Renal cortical epithelial cell (primary cell): Measurements from ENCODE around the gene MS4A6A. TPM values are rescaled to one million over a fixed set of nuclear protein-coding genes. Genes with fewer than 3 reads are reported as not detected.
"Not testable (repeated sequence)": the region's sequence is repeated elsewhere in the genome, so short reads cannot be mapped to it uniquely, and the experiment has no call there.

ENCODE experiments used
- DNase-seq: peaks from one replicate; pipeline ENCODE4 v3.0.0-alpha.2; 2011; ENCODE audit warnings: low read depth
- total RNA-seq: library from RNA; depleted of rRNA; stranded (reverse); fragments of >200 nt; gene quantifications from 2 replicates; pipeline ENCODE4 v1.2.3, GENCODE V29; 2014

The MS4A6A gene
- not detected in 2 replicates for total RNA-seq

- no peak for DNase-seq
These were observed at the start of gene MS4A6A for GRCh38 chr11:60182541-60183330. TSS of gene MS4A6A (minus strand) at chr11:60183083. CDS start at chr11:60181727, 1,356 bp downstream.

- no peak for DNase-seq
These were observed 47.8 kb upstream of the MS4A6A start for GRCh38 chr11:60230681-60231080.

- no peak for DNase-seq
These were observed 39.3 kb upstream of the MS4A6A start for GRCh38 chr11:60222141-60222540.

- no peak for DNase-seq
These were observed 38.8 kb upstream of the MS4A6A start for GRCh38 chr11:60221692-60222091.

- no peak for DNase-seq
These were observed 38.3 kb upstream of the MS4A6A start for GRCh38 chr11:60221181-60221580.

GRCh38 chr11:60214386-60214785 is 31.5 kb upstream of the MS4A6A start:
- no peak for DNase-seq

- no peak for DNase-seq
These were observed 28.3 kb upstream of the MS4A6A start for GRCh38 chr11:60211206-60211605.

- no peak for DNase-seq
These were observed 27.1 kb upstream of the MS4A6A start for GRCh38 chr11:60209977-60210376.

- DNase-seq = no peak
These were observed 26.1 kb upstream of the MS4A6A start for GRCh38 chr11:60208951-60209350.

- DNase-seq = no peak
These were observed 25.4 kb upstream of the MS4A6A start for GRCh38 chr11:60208146-60208895.

GRCh38 chr11:60206616-60207015 is 23.7 kb upstream of the MS4A6A start:
- peak; percentile 5 for DNase-seq

GRCh38 chr11:60204922-60205321 is 22.0 kb upstream of the MS4A6A start:
- DNase-seq = no peak

- not testable (repeated sequence) for DNase-seq
These were observed 18.5 kb upstream of the MS4A6A start for GRCh38 chr11:60201334-60201733.

- DNase-seq = no peak
These were observed 14.6 kb upstream of the MS4A6A start for GRCh38 chr11:60197442-60197841.

GRCh38 chr11:60195923-60196368 is 13.1 kb upstream of the MS4A6A start:
- no peak for DNase-seq

- DNase-seq = no peak
These were observed 11.6 kb upstream of the MS4A6A start for GRCh38 chr11:60194511-60194910.

- peak; percentile 59 for DNase-seq
These were observed 11.0 kb upstream of the MS4A6A start for GRCh38 chr11:60193687-60194433.

GRCh38 chr11:60192564-60192963 is 9.7 kb upstream of the MS4A6A start:
- not testable (repeated sequence) for DNase-seq

- DNase-seq = not testable (repeated sequence)
These were observed 5.6 kb upstream of the MS4A6A start for GRCh38 chr11:60188481-60188880.

GRCh38 chr11:60186128-60186527 is 3.2 kb upstream of the MS4A6A start:
- DNase-seq = not testable (repeated sequence)

GRCh38 chr11:60185512-60185827 is 2.6 kb upstream of the MS4A6A start:
- DNase-seq = not testable (repeated sequence)

GRCh38 chr11:60184824-60185511 is 2.1 kb upstream of the MS4A6A start:
- DNase-seq = no peak
